ENCODE results near the gene CAB39L.

The CAB39L gene

GRCh38 chr13:49444524-49445395 lies 896 bp upstream of the CAB39L start:
- peak overlapping the region; percentile 88 for H3K4me3 ChIP-seq (ENCODE audit: low read length, poor library complexity, severe bottlenecking)
- peaks cover 7% of the 10 kb centered on the region; the same call in 1 of the 2 replicates for H3F3A ChIP-seq (ENCODE audit: low read depth)
- TF ChIP-seq EZH2phosphoT487 (IDR thresholded peaks at IDR 0.05; ENCODE audit: borderline replicate concordance) = no peak
- no peak for TF ChIP-seq CTCF (conservative IDR thresholded peaks at IDR 0.05; ENCODE audit: low read length)
- H3K9ac ChIP-seq (ENCODE audit: low read depth, low read length, poor library complexity, severe bottlenecking) = peak overlapping the region; percentile 81
- H3K79me2 ChIP-seq (ENCODE audit: insufficient read depth, low read length) = peaks cover 58% of the 10 kb centered on the region
- no peaks in the 10 kb centered on the region for H4K20me1 ChIP-seq (ENCODE audit: insufficient read depth, low read length, poor library complexity, severe bottlenecking)
- H3K4me1 ChIP-seq (ENCODE audit: insufficient read depth, low read length, poor library complexity, severe bottlenecking) = peaks cover 46% of the 10 kb centered on the region
- H2AFZ ChIP-seq (ENCODE audit: low read length) = peak overlapping the region; percentile 79
- H3K36me3 ChIP-seq (ENCODE audit: insufficient read depth, low read length) = no peaks in the 10 kb centered on the region
- no peaks in the 10 kb centered on the region for H3K27me3 ChIP-seq (ENCODE audit: insufficient read depth, low read length, poor library complexity, severe bottlenecking)
- H3K4me2 ChIP-seq (ENCODE audit: low read depth, low read length, poor library complexity, severe bottlenecking) = peak overlapping the region; percentile 87
- H3K9me3 ChIP-seq (ENCODE audit: insufficient read depth, low read depth, low read length) = no peaks in the 10 kb centered on the region
- no peaks in the 10 kb centered on the region for H3K9me2 ChIP-seq (replicated peaks; ENCODE audit: low read depth, low read length)

DNA sequence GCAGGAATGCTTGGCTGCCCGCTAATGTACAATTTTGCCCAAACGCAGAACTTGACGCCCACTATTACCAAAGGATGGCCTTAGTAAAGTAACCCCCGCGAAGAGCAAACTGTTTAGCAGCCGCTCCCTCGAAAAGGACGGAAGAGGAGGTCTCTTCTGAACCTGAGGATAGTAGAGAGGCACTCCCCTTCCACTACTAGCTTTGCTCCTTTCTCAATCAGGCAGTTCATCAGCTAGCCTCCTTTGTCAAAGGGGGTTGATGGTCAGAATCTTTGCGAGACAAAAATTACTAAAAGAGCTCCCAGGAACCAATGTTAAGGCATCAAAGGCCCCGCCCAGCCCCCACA lies 534 bp downstream of the CAB39L start:
- no peaks in the 10 kb centered on the region for H3K36me3 ChIP-seq (ENCODE audit: insufficient read depth, low read length)
- H3K4me1 ChIP-seq (ENCODE audit: insufficient read depth, low read length, poor library complexity, severe bottlenecking) = peaks cover 38% of the 10 kb centered on the region
- no peaks in the 10 kb centered on the region for H3K9me2 ChIP-seq (replicated peaks; ENCODE audit: low read depth, low read length)
- H3K4me2 ChIP-seq (ENCODE audit: low read depth, low read length, poor library complexity, severe bottlenecking) = peak overlapping the region; percentile 86
- no peaks in the 10 kb centered on the region for H4K20me1 ChIP-seq (ENCODE audit: insufficient read depth, low read length, poor library complexity, severe bottlenecking)
- peak overlapping the region; percentile 79 for H2AFZ ChIP-seq (ENCODE audit: low read length)
- H3K27me3 ChIP-seq (ENCODE audit: insufficient read depth, low read length, poor library complexity, severe bottlenecking) = no peaks in the 10 kb centered on the region
- TF ChIP-seq EZH2phosphoT487 (IDR thresholded peaks at IDR 0.05; ENCODE audit: borderline replicate concordance) = no peak
- no peak for TF ChIP-seq CTCF (conservative IDR thresholded peaks at IDR 0.05; ENCODE audit: low read length)
- peaks cover 7% of the 10 kb centered on the region; the same call in 1 of the 2 replicates for H3F3A ChIP-seq (ENCODE audit: low read depth)
- H3K9me3 ChIP-seq (ENCODE audit: insufficient read depth, low read depth, low read length) = no peaks in the 10 kb centered on the region
- H3K4me3 ChIP-seq (ENCODE audit: low read length, poor library complexity, severe bottlenecking) = peak overlapping the region; percentile 90
- peak overlapping the region; percentile 78 for H3K9ac ChIP-seq (ENCODE audit: low read depth, low read length, poor library complexity, severe bottlenecking)
- H3K79me2 ChIP-seq (ENCODE audit: insufficient read depth, low read length) = peaks cover 46% of the 10 kb centered on the region

GRCh38 chr13:49441846-49442245 lies 2.0 kb downstream of the CAB39L start:
- peaks cover 23% of the 10 kb centered on the region for H3K4me1 ChIP-seq (ENCODE audit: insufficient read depth, low read length, poor library complexity, severe bottlenecking)
- H3K27me3 ChIP-seq (ENCODE audit: insufficient read depth, low read length, poor library complexity, severe bottlenecking) = no peaks in the 10 kb centered on the region
- H3K9me2 ChIP-seq (replicated peaks; ENCODE audit: low read depth, low read length) = no peaks in the 10 kb centered on the region
- H3K4me2 ChIP-seq (ENCODE audit: low read depth, low read length, poor library complexity, severe bottlenecking) = peak overlapping the region; percentile 86
- no peak overlapping the region for H3K9ac ChIP-seq (ENCODE audit: low read depth, low read length, poor library complexity, severe bottlenecking)
- no peak overlapping the region for H2AFZ ChIP-seq (ENCODE audit: low read length)
- H3K36me3 ChIP-seq (ENCODE audit: insufficient read depth, low read length) = no peaks in the 10 kb centered on the region
- no peaks in the 10 kb centered on the region for H3K9me3 ChIP-seq (ENCODE audit: insufficient read depth, low read depth, low read length)
- H3K79me2 ChIP-seq (ENCODE audit: insufficient read depth, low read length) = peaks cover 32% of the 10 kb centered on the region
- peaks cover 7% of the 10 kb centered on the region; the same call in 1 of the 2 replicates for H3F3A ChIP-seq (ENCODE audit: low read depth)
- no peak for TF ChIP-seq EZH2phosphoT487 (IDR thresholded peaks at IDR 0.05; ENCODE audit: borderline replicate concordance)
- H3K4me3 ChIP-seq (ENCODE audit: low read length, poor library complexity, severe bottlenecking) = no peak overlapping the region
- H4K20me1 ChIP-seq (ENCODE audit: insufficient read depth, low read length, poor library complexity, severe bottlenecking) = no peaks in the 10 kb centered on the region
